GM19438 (cell line): ENCODE results near the gene PSEN2.

Experiments used
- ATAC-seq: cut with Tn5 transposase; IDR thresholded peaks from one replicate; pipeline ENCODE4 v1.9.1; 2021; ENCODE audit warnings: low read depth; ENCODE audit not compliant: unreplicated experiment

Gene PSEN2

GRCh38 chr1:226863446-226863845 lies 7.0 kb upstream of the PSEN2 start:
- no peak for ATAC-seq

- no peak for ATAC-seq
These were observed 6.1 kb upstream of the PSEN2 start for GRCh38 chr1:226864311-226864710.

- no peak for ATAC-seq
These were observed 4.8 kb upstream of the PSEN2 start for GRCh38 chr1:226865590-226865989.

- ATAC-seq: no peak
These were observed 2.9 kb upstream of the PSEN2 start for GRCh38 chr1:226867461-226868054.

- no peak for ATAC-seq
These were observed 1.7 kb upstream of the PSEN2 start for GRCh38 chr1:226868726-226869125.

GRCh38 chr1:226870026-226870400 lies 403 bp upstream of the PSEN2 start:
- ATAC-seq: no peak

- no peak for ATAC-seq
These were observed 1.4 kb downstream of the PSEN2 start for GRCh38 chr1:226871636-226872327.

GRCh38 chr1:226872437-226872836 lies 2.0 kb downstream of the PSEN2 start:
- no peak for ATAC-seq

- no peak for ATAC-seq
These were observed 3.6 kb downstream of the PSEN2 start for GRCh38 chr1:226873771-226874578.

GRCh38 chr1:226874579-226875425 lies 4.4 kb downstream of the PSEN2 start:
- no peak for ATAC-seq

- no peak for ATAC-seq
These were observed 5.4 kb downstream of the PSEN2 start for GRCh38 chr1:226875641-226876295.

- ATAC-seq: no peak
These were observed 7.3 kb downstream of the PSEN2 start for GRCh38 chr1:226877669-226878068.

- no peak for ATAC-seq
These were observed 10.2 kb downstream of the PSEN2 start for GRCh38 chr1:226880372-226881287.

GRCh38 chr1:226881515-226882185 lies 11.2 kb downstream of the PSEN2 start:
- no peak for ATAC-seq

- peak; percentile 5 for ATAC-seq
These were observed 11.8 kb downstream of the PSEN2 start for GRCh38 chr1:226882187-226882586.

- ATAC-seq: peak; percentile 92
These were observed 12.4 kb downstream of the PSEN2 start for GRCh38 chr1:226882631-226883409.

GRCh38 chr1:226883630-226884029 lies 13.2 kb downstream of the PSEN2 start:
- ATAC-seq: no peak

- no peak for ATAC-seq
These were observed 13.8 kb downstream of the PSEN2 start for GRCh38 chr1:226884116-226884625.
